HUES48 (cell line): ENCODE results near the gene IL18.

ENCODE experiments used
- H3K27ac ChIP-seq: one replicate; pipeline ENCODE4 v1.7.0; 2013; ENCODE audit warnings: low read depth, low read length, inconsistent platforms
- H3K27me3 ChIP-seq: 2 replicates; pipeline ENCODE4 v1.6.1; 2013; ENCODE audit warnings: mild to moderate bottlenecking, low read length; ENCODE audit not compliant: control insufficient read depth, insufficient read depth
- H3K36me3 ChIP-seq: 2 replicates; pipeline ENCODE4 v1.6.1; 2013; ENCODE audit warnings: low read length; ENCODE audit not compliant: control insufficient read depth, insufficient read depth
- H3K4me1 ChIP-seq: 2 replicates; pipeline ENCODE4 v1.6.1; 2013; ENCODE audit warnings: mild to moderate bottlenecking, low read length; ENCODE audit not compliant: control insufficient read depth, insufficient read depth
- H3K4me3 ChIP-seq: 2 replicates; pipeline ENCODE4 v1.5.1; 2013; ENCODE audit warnings: mild to moderate bottlenecking, low read depth, low read length
- H3K9ac ChIP-seq: 2 replicates; pipeline ENCODE4 v1.6.1; 2013; ENCODE audit warnings: mild to moderate bottlenecking, low read depth, low read length, moderate library complexity
- H3K9me3 ChIP-seq: 2 replicates; pipeline ENCODE4 v1.6.1; 2013; ENCODE audit warnings: low read length; ENCODE audit not compliant: control insufficient read depth, insufficient read depth

Gene IL18

DNA sequence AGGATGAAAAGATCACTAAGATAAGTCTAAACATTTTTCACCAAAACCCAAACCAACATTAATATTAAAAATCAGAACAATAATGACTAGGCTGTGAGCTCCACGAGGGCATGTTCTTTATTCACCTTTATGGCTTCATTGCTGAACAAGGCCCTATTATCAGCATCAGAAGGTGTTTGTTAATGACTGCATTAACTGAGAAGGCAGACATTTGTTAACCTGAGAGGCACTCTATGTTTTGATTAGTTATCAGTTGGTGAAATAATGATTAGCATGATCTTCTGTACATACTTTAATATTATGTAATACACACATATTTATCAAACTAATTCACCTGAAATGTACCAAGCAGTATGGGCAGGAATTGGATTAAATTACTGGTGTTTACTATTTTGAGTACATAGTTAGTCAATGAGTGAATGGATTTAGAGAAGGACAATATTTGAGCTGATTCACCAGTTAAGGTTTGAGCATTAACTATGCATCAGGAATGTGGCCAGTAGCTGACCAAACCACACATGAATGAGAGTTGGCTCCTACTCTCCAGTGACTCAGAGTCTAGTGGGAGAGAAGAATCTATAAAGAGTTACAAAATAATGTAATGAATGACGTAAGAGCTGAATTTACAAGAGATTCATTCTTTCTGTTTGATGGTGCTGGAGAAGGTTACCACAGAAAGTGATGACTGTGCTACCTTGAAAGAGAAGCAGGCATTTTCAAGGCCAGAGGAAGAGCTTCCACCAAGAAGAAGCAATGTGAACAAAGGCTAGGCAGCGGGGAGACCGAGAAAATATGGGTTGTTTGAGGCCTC lies 6.7 kb downstream of the IL18 start:
- no peaks in the 10 kb centered on the region for H3K4me1 ChIP-seq
- no peak overlapping the region for H3K9ac ChIP-seq
- H3K27ac ChIP-seq: no peak overlapping the region
- H3K27me3 ChIP-seq: no peaks in the 10 kb centered on the region
- no peaks in the 10 kb centered on the region for H3K36me3 ChIP-seq
- H3K9me3 ChIP-seq: no peaks in the 10 kb centered on the region
- no peak overlapping the region for H3K4me3 ChIP-seq

DNA sequence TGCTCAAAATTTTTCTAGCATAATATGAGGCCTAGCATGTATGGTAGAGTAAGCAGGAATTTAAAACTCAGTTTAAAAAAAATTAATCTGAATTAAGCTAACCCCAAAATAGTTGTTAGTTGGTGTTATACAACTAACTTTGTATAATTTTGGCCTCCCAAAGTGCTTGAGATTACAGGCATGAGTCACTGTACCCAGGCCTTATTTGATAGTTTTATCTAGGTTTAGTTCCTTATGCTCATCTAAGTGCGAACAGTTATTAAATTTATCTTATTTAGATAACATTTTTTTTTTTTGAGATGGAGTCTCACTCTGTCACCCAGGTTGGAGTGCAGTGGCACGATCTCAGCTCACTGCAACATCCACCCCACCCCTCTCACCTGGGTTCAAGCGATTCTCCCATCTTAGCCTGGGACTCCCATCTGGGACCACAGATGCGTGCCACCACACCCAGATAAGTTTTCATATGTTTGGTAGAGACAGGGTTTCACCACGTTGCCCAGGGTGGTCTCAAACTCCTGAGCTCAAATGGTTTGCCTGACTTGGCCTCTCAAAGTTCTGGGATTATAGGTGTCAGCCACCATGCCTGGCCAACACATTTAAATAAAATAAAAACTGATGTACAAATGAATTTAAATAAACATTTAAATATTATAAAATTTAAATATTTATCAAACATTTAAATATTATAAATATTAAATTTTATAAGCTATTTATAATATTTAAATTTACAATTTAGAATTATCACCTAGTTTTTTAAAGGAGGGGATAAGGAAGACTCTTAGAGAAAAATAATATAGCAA lies 7.5 kb downstream of the IL18 start:
- no peaks in the 10 kb centered on the region for H3K4me1 ChIP-seq
- H3K27ac ChIP-seq: no peak overlapping the region
- no peaks in the 10 kb centered on the region for H3K36me3 ChIP-seq
- H3K9ac ChIP-seq: no peak overlapping the region
- no peaks in the 10 kb centered on the region for H3K9me3 ChIP-seq
- H3K27me3 ChIP-seq: no peaks in the 10 kb centered on the region
- H3K4me3 ChIP-seq: no peak overlapping the region

- H3K36me3 ChIP-seq: no peaks in the 10 kb centered on the region
These were observed 13.4 kb downstream of the IL18 start for GRCh38 chr11:112150517-112150916.

DNA sequence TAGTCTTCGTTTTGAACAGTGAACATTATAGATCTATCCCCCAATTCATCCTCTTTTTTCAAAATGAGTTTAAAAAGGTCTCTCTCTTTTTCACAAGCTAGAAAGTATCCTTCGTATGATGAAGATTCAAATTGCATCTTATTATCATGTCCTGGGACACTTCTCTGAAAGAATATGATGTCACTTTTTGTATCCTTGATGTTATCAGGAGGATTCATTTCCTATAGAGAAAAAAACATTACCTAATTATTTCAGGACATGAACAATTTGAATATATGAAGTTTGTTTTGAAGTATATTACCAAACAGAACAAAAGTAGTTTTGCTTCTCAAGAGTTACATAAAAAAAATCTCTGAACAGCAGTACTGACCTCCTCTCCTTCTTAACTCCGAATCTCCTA lies 20.3 kb downstream of the IL18 start:
- no peak overlapping the region for H3K4me3 ChIP-seq
- no peaks in the 10 kb centered on the region for H3K36me3 ChIP-seq
- H3K4me1 ChIP-seq: no peaks in the 10 kb centered on the region
- no peak overlapping the region for H3K27ac ChIP-seq
- no peaks in the 10 kb centered on the region for H3K27me3 ChIP-seq
- no peaks in the 10 kb centered on the region for H3K9me3 ChIP-seq
- H3K9ac ChIP-seq: no peak overlapping the region

More at GRCh38 chr11:112150517-112150916, 13.4 kb downstream of the IL18 start:
- Histone ChIP-seq H3K4me3 (no peak overlapping the region), H3K27me3 (no peaks in the 10 kb centered on the region), H3K27ac (no peak overlapping the region), H3K9ac (no peak overlapping the region), H3K9me3 (no peaks in the 10 kb centered on the region), H3K4me1 (no peaks in the 10 kb centered on the region)

DNA sequence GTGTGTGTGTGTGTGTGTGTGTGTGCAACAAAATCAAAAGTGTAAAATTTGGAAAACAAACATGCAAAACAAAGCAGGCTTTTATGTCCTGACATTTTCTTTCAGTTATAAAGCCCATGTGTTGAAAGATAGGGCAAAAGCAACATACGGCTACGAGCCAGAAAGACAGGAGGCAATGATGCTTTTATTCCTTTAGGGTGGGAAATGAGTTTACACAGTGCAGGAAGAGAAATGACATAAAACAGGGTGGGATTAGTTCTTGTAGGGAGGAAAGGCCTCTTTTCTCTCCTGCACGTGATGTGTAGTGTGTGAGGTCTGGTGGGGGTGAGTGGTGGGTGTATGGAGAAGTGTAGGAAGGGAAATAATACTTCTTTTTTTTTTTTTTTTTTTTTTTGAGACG lies 29.4 kb downstream of the IL18 start:
- Histone ChIP-seq H3K4me3 (no peak overlapping the region), H3K9ac (no peak overlapping the region), H3K9me3 (no peaks in the 10 kb centered on the region), H3K27me3 (no peaks in the 10 kb centered on the region), H3K36me3 (no peaks in the 10 kb centered on the region), H3K27ac (no peak overlapping the region), H3K4me1 (no peaks in the 10 kb centered on the region)

- Histone ChIP-seq H3K27ac (no peak overlapping the region), H3K4me1 (no peaks in the 10 kb centered on the region), H3K9me3 (no peaks in the 10 kb centered on the region), H3K27me3 (no peaks in the 10 kb centered on the region), H3K36me3 (no peaks in the 10 kb centered on the region), H3K9ac (no peak overlapping the region), H3K4me3 (no peak overlapping the region)
These were observed 31.2 kb downstream of the IL18 start for GRCh38 chr11:112132737-112133136.

GRCh38 chr11:112129656-112130055 lies 34.2 kb downstream of the IL18 start:
- Histone ChIP-seq H3K9me3 (no peaks in the 10 kb centered on the region), H3K27ac (no peak overlapping the region)

DNA sequence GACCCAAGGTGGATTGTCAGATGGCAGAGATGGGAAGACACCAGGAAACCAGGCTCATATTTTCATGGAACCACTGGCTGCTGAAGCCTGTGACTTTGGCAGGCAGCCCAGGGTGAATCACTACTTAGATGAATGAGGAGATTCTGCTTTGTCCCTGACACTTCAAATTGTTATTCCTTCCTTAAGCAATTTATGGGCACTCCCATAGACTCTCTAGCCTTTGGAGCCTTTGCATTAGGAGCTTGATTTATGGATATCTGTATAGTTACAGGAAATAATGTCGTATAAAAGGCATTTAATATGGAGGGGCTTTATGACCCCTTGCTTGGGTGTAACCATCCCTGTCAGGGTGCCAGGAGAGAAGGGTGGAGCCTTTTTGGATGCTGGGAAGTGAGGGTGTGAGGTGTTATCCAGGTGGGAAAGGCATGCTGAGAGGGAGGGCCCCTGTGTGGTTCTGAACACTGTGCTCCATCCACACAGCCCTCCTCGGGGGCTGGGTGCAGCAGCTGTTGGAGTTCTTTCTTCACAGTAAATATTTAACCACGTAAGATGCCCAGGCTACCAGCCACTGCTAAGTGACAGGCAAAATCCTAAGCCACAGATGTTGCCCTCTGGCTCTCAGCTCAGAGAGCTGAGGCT lies 35.3 kb downstream of the IL18 start:
- Histone ChIP-seq H3K36me3 (no peaks in the 10 kb centered on the region), H3K27me3 (no peaks in the 10 kb centered on the region), H3K9me3 (no peaks in the 10 kb centered on the region), H3K9ac (no peak overlapping the region), H3K4me1 (no peaks in the 10 kb centered on the region), H3K4me3 (no peak overlapping the region), H3K27ac (no peak overlapping the region)

More at GRCh38 chr11:112129656-112130055, 34.2 kb downstream of the IL18 start:
- no peak overlapping the region for H3K4me3 ChIP-seq
- no peaks in the 10 kb centered on the region for H3K4me1 ChIP-seq
- H3K27me3 ChIP-seq: no peaks in the 10 kb centered on the region
- no peaks in the 10 kb centered on the region for H3K36me3 ChIP-seq
- H3K9ac ChIP-seq: no peak overlapping the region

DNA sequence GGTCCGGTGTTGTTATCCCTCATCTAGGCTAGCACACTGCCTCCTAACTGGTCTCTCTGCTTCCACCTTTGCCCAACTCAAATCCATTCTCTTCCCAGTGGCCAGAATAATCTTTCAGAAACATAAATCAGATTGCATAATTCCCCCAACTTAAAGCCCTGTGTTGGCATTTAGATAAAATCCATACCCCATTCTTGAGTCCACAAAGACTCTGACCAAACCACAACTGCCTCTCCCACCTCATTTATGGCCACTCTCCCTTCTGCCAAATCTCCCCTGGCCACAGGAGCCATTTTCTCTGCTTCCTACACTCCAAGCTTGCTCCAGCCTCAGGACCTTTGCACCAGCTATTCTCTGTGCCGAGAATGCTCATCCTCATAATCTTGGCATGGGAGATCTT lies 36.8 kb downstream of the IL18 start:
- no peak overlapping the region for H3K4me3 ChIP-seq
- H3K27me3 ChIP-seq: no peaks in the 10 kb centered on the region
- no peak overlapping the region for H3K9ac ChIP-seq
- no peak overlapping the region for H3K27ac ChIP-seq
- H3K4me1 ChIP-seq: no peaks in the 10 kb centered on the region
- H3K9me3 ChIP-seq: no peaks in the 10 kb centered on the region
- no peaks in the 10 kb centered on the region for H3K36me3 ChIP-seq

DNA sequence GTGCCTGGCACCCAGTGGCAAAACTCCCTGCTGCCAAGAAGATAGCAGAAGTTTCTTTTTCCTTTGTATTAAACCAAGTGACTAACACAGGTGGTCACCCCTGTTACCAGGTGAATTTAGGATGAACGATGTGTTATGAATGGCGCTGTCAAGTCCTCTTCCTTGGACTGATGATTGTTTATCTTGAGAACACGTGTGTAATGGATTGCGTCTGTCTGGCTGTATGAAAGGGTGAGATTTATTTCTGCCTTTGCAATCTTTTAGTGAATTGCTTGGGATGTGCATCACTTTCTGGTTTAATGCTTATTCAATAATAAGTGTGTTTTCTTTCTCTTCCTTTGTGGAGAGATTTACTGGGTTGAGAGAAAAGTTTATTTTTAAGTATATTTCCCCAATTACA lies 40.8 kb downstream of the IL18 start:
- Histone ChIP-seq H3K4me1 (no peaks in the 10 kb centered on the region), H3K4me3 (no peak overlapping the region), H3K9ac (no peak overlapping the region), H3K36me3 (no peaks in the 10 kb centered on the region), H3K27ac (no peak overlapping the region), H3K27me3 (no peaks in the 10 kb centered on the region), H3K9me3 (no peaks in the 10 kb centered on the region)
